ENCODE results near the gene ST3GAL2.

GRCh38 chr16:70399951-70400350 is 38.9 kb downstream of the ST3GAL2 start:
- TF ChIP-seq CTCF (IDR thresholded peaks at IDR 0.05) (no peak), EZH2 (IDR thresholded peaks at IDR 0.05; ENCODE audit: borderline replicate concordance, insufficient read depth, low read depth, low read length, poor library complexity, severe bottlenecking) (no peak)

All from B cell (primary cell).